Smooth muscle cell (in vitro differentiated cells): ENCODE data around the gene SART3. TPM values are rescaled to one million over a fixed set of nuclear protein-coding genes. Genes with fewer than 3 reads are reported as not detected.

ENCODE experiments used
- DNase-seq: peaks from one replicate; lab custom pipeline; 2025; ENCODE audit not compliant: unreplicated experiment; lab: John Stamatoyannopoulos, UW
- H2AFZ ChIP-seq: fragments of 200-600 bp; sonication (generic); 2 replicates; pipeline ENCODE4 v1.6.0; 2016; ENCODE audit warnings: antibody characterized with exemption, low read depth, mild to moderate bottlenecking
- H3F3A ChIP-seq: fragments of 200-600 bp; sonication (generic); 2 replicates; pipeline ENCODE4 v1.6.0; 2017; ENCODE audit warnings: antibody characterized with exemption, low read depth
- H3K27ac ChIP-seq: fragments of 200-600 bp; sonication (generic); 2 replicates; pipeline ENCODE4 v1.5.1; 2016; ENCODE audit warnings: low read depth, mild to moderate bottlenecking
- H3K27me3 ChIP-seq: fragments of 200-600 bp; sonication (generic); 2 replicates; pipeline ENCODE4 v1.6.1; 2016; ENCODE audit warnings: low read depth, mild to moderate bottlenecking
- H3K36me3 ChIP-seq: fragments of 200-600 bp; sonication (generic); 2 replicates; pipeline ENCODE4 v1.5.1; 2016; ENCODE audit warnings: low read depth
- H3K4me1 ChIP-seq: fragments of 200-600 bp; sonication (generic); 2 replicates; pipeline ENCODE4 v1.5.1; 2016; ENCODE audit warnings: low read depth
- H3K4me2 ChIP-seq: fragments of 200-600 bp; sonication (generic); 2 replicates; pipeline ENCODE4 v1.6.0; 2016; ENCODE audit warnings: mild to moderate bottlenecking
- H3K4me3 ChIP-seq: fragments of 200-600 bp; sonication (generic); 2 replicates; pipeline ENCODE4 v1.5.1; 2016; ENCODE audit warnings: mild to moderate bottlenecking
- H3K79me2 ChIP-seq: fragments of 200-600 bp; sonication (generic); 2 replicates; pipeline ENCODE4 v1.6.0; 2016; ENCODE audit warnings: low read depth, mild to moderate bottlenecking
- H3K9ac ChIP-seq: fragments of 200-600 bp; sonication (generic); 2 replicates; pipeline ENCODE4 v1.6.0; 2016; ENCODE audit warnings: low read depth
- H3K9me3 ChIP-seq: fragments of 200-600 bp; sonication (generic); replicated peaks from 2 replicates; pipeline ENCODE4 v1.5.1; 2016; ENCODE audit warnings: low read depth
- H4K20me1 ChIP-seq: fragments of 200-600 bp; sonication (generic); 2 replicates; pipeline ENCODE4 v1.6.0; 2016; ENCODE audit warnings: low read depth
- WGBS: methylation state at CpG from one replicate; pipeline ENCODE4 v1.1.7; 2016; ENCODE audit warnings: low lambda C conversion rate; 5-methylcytosine and 5-hydroxymethylcytosine counted together
- polyA plus RNA-seq: library from polyadenylated mRNA; unstranded; fragments of >200 nt; fragmentation: Nextera tagmentation; extraction: Ambion mirVana; gene quantifications from 2 replicates; pipeline ENCODE4 v1.2.1, GENCODE V29; 2016
- total RNA-seq: library from RNA; depleted of rRNA; stranded (reverse); fragments of >200 nt; gene quantifications from 2 replicates; pipeline ENCODE4 v1.2.3, GENCODE V29; 2014
- TF ChIP-seq, protein P1 (sequence below): fragments of 200-600 bp; sonication (generic); IDR thresholded peaks from 2 replicates; pipeline ENCODE4 v1.5.1; 2017; ENCODE audit warnings: borderline replicate concordance, mild to moderate bottlenecking, antibody characterized with exemption; ENCODE audit not compliant: insufficient read depth, poor library complexity, severe bottlenecking

SART3 gene
- total and polyA plus RNA-seq, 2 experiments from 2014 or later: 22.7 to 94.5 TPM

DNA sequence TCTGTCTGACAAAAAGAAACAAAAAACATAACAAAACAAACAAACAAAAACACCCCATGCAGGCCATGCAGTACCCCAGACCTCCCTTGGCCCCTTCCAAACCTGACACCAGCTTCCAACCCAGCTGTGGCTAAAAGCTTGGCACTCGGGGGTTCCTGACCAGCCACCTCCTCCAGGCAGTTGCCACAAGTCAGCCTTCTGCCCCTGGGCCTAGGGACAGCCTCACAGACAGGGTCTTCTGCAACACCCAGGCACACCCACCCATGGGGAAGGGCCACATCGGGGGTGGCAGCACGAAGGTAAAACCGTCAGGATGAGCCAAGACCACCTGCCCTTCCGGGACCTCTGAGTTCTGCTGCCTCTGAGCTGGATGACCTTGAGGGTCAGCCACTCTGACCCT is 47.6 kb upstream of the SART3 start:
- no peak overlapping the region for H2AFZ ChIP-seq

DNA sequence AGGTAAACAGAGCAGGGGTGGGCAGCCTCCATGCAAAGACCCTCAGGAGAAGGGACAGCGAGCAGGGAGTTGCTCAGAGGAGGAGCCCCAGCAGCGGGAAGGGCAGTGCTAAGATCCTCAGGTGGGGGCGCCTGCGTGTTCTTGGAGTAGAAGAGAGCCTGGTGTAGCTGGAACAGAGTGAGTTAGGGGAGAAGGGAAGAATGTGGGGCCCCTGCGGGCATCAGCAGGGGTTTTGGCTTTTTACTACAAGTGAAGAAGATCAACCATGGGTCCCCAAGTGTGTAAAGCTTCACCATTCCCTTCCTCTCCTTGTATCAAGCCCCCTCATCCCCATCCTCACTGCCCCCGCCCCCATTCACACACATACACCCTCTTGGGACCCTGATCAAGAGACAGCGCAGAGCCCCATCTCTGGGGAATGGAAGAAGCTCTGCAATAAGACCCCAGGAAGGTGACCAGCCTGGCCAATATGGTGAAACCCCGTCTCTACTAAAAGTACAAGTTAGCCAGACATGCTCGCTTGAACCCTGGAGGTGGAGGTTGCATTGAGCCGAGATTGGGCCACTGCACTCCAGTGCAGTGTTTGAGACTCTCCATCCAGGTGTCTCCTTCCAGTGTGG is 47.1 kb upstream of the SART3 start:
- Histone ChIP-seq H2AFZ (no peak overlapping the region), H3K27me3 (no peaks in the 10 kb centered on the region), H3K9me3 (no peaks in the 10 kb centered on the region), H3K4me3 (no peak overlapping the region), H3K27ac (no peak overlapping the region), H3K4me2 (no peak overlapping the region), H3K36me3 (no peaks in the 10 kb centered on the region), H3K79me2 (no peaks in the 10 kb centered on the region), H3K9ac (no peak overlapping the region), H3K4me1 (no peaks in the 10 kb centered on the region), H4K20me1 (no peaks in the 10 kb centered on the region), H3F3A (peaks cover 7% of the 10 kb centered on the region)
- no peak for DNase-seq
- WGBS: 87% methylated on average over 10 of the region's 10 CpGs
- TF ChIP-seq, protein P1, sequence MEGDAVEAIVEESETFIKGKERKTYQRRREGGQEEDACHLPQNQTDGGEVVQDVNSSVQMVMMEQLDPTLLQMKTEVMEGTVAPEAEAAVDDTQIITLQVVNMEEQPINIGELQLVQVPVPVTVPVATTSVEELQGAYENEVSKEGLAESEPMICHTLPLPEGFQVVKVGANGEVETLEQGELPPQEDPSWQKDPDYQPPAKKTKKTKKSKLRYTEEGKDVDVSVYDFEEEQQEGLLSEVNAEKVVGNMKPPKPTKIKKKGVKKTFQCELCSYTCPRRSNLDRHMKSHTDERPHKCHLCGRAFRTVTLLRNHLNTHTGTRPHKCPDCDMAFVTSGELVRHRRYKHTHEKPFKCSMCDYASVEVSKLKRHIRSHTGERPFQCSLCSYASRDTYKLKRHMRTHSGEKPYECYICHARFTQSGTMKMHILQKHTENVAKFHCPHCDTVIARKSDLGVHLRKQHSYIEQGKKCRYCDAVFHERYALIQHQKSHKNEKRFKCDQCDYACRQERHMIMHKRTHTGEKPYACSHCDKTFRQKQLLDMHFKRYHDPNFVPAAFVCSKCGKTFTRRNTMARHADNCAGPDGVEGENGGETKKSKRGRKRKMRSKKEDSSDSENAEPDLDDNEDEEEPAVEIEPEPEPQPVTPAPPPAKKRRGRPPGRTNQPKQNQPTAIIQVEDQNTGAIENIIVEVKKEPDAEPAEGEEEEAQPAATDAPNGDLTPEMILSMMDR: no peak

More for the DNA sequence above, 47.6 kb upstream of the SART3 start:
- H3K4me2 ChIP-seq: no peak overlapping the region
- peaks cover 7% of the 10 kb centered on the region for H3F3A ChIP-seq
- H3K27ac ChIP-seq: no peak overlapping the region
- H3K27me3 ChIP-seq: no peaks in the 10 kb centered on the region
- H3K9me3 ChIP-seq: no peaks in the 10 kb centered on the region
- H3K4me1 ChIP-seq: no peaks in the 10 kb centered on the region
- WGBS: 92% methylated on average over 5 of the region's 5 CpGs
- no peaks in the 10 kb centered on the region for H3K36me3 ChIP-seq
- H3K9ac ChIP-seq: no peak overlapping the region
- H3K79me2 ChIP-seq: no peaks in the 10 kb centered on the region
- DNase-seq: no peak
- H3K4me3 ChIP-seq: no peak overlapping the region
- TF ChIP-seq, protein P1: no peak
- H4K20me1 ChIP-seq: no peaks in the 10 kb centered on the region

DNA sequence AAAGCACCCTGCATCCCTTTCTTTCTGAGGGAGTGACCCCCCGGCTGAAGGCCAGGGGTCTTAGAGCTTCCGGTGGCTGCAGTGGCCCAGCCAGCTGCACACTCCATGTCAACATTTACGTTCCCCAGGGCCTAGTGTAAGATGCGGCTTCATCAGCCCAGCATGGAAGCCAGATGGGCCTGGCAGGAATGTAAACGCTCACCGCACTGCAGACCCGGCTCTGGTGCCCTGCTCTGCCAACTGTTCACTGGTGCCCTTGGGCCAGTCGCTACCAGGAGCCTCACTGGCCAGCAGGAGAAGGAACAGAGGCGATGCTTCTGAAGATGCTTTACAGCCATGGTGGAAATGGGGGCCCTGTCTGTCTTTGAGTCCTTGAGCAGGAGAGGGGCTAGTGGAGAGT is 45.5 kb upstream of the SART3 start:
- H3K36me3 ChIP-seq: no peaks in the 10 kb centered on the region
- no peak for DNase-seq
- H4K20me1 ChIP-seq: no peaks in the 10 kb centered on the region
- H3K4me3 ChIP-seq: no peak overlapping the region
- TF ChIP-seq, protein P1: no peak
- no peaks in the 10 kb centered on the region for H3K27me3 ChIP-seq
- H3K79me2 ChIP-seq: no peaks in the 10 kb centered on the region
- no peak overlapping the region for H3K27ac ChIP-seq
- no peak overlapping the region for H3K9ac ChIP-seq
- H3K4me1 ChIP-seq: no peaks in the 10 kb centered on the region
- H3K9me3 ChIP-seq: no peaks in the 10 kb centered on the region
- WGBS: 78% methylated on average over 9 of the region's 9 CpGs
- H3F3A ChIP-seq: peaks cover 3% of the 10 kb centered on the region
- no peak overlapping the region for H2AFZ ChIP-seq
- no peak overlapping the region for H3K4me2 ChIP-seq
